DND-41 (cell line): ENCODE measurements around the gene PARP4.

ENCODE experiments used
- EZH2 ChIP-seq: IDR thresholded peaks from 3 replicates; pipeline ENCODE4 v1.6.1; 2012; ENCODE audit warnings: borderline replicate concordance, low read depth, mild to moderate bottlenecking, moderate library complexity, low read length, inconsistent platforms; ENCODE audit not compliant: severe bottlenecking
- TF ChIP-seq, protein P1 (sequence below): IDR thresholded peaks from 2 replicates; pipeline ENCODE4 v1.5.1; 2012; ENCODE audit warnings: borderline replicate concordance, low read length, moderate library complexity, mild to moderate bottlenecking; ENCODE audit not compliant: poor library complexity, severe bottlenecking; ENCODE audit errors: extremely low read depth

DNA sequence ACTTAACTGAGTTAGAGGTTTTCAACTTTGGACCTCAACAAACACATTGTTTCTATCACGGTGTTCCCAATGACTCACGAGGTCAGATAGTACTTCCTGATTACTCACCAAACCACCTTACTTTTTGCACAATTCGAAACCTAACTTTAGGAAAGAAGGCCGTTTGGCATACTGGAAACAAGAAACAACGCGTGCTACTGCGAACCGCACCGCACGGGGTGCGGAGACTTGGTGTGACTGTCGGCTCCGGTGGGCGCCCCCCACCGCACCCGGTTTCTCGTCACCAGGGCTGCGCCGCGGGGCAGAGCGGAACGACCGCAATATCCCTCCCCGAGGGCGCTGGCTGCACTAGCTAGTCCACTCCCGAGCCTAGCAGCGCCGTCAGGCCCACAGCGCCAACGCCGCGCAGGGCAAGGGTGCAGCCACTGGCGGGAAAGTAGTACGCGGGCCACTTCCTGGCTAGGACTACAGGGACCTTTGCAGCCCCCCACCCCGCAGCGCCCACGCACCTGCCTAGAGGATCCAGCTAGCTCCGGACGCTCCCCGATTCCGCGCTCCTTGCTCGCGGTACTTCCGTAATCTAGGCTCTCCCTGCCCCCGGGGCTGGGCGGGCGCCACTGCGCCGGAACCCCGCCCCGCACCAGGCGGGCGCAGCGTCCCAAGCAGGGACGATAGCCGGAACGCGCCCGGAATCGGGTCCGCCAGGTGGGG lies at the start of gene PARP4:
- TF ChIP-seq, protein P1, sequence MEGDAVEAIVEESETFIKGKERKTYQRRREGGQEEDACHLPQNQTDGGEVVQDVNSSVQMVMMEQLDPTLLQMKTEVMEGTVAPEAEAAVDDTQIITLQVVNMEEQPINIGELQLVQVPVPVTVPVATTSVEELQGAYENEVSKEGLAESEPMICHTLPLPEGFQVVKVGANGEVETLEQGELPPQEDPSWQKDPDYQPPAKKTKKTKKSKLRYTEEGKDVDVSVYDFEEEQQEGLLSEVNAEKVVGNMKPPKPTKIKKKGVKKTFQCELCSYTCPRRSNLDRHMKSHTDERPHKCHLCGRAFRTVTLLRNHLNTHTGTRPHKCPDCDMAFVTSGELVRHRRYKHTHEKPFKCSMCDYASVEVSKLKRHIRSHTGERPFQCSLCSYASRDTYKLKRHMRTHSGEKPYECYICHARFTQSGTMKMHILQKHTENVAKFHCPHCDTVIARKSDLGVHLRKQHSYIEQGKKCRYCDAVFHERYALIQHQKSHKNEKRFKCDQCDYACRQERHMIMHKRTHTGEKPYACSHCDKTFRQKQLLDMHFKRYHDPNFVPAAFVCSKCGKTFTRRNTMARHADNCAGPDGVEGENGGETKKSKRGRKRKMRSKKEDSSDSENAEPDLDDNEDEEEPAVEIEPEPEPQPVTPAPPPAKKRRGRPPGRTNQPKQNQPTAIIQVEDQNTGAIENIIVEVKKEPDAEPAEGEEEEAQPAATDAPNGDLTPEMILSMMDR: peak; percentile 15
- TF ChIP-seq EZH2: no peak
